A673 (cell line): ENCODE results near the gene ARL4C. TPM values are rescaled to one million over a fixed set of nuclear protein-coding genes. Genes with fewer than 3 reads are reported as not detected.

Experiments used
- BruUV-seq: library from RNA; stranded (reverse); fragments of 400-500 nt; replicated peaks from 2 replicates; lab custom pipeline; 2021; lab: Mats Ljungman, UMichigan
- CTCF ChIA-PET: fragments of 300-600 bp; sonication (Branson Sonifier 250); formaldehyde crosslinking; loops from one replicate; lab custom pipeline; 2022; ENCODE audit warnings: antibody characterized with exemption; lab: Charles Lee
- POLR2A ChIA-PET: fragments of 300-600 bp; sonication (Branson Sonifier 250); formaldehyde crosslinking; loops from one replicate; lab custom pipeline; 2022; ENCODE audit warnings: antibody characterized with exemption; ENCODE audit not compliant: low non-redundant PET; lab: Charles Lee
- DNase-seq: peaks from one replicate; pipeline ENCODE4 v3.0.0-alpha.2; 2015; ENCODE audit warnings: low spot score
- H3K27ac ChIP-seq: fragments of 200-600 bp; sonication (generic); 2 replicates; pipeline ENCODE4 v1.5.1; 2016; ENCODE audit warnings: mixed run types, low read depth, mild to moderate bottlenecking, mixed read lengths, antibody characterized with exemption, low read length; ENCODE audit not compliant: poor library complexity, severe bottlenecking
- H3K27me3 ChIP-seq: fragments of 200-600 bp; sonication (generic); replicated peaks from 2 replicates; pipeline ENCODE4 v1.6.1; 2017; ENCODE audit warnings: mixed run types, low read depth, mild to moderate bottlenecking, mixed read lengths, antibody characterized with exemption, low read length; ENCODE audit not compliant: insufficient read depth, poor library complexity
- H3K36me3 ChIP-seq: fragments of 200-600 bp; sonication (generic); 2 replicates; pipeline ENCODE4 v1.6.1; 2016; ENCODE audit warnings: mixed run types, mild to moderate bottlenecking, mixed read lengths, antibody characterized with exemption, low read length; ENCODE audit not compliant: insufficient read depth, poor library complexity, severe bottlenecking
- H3K4me1 ChIP-seq: fragments of 200-600 bp; sonication (generic); 2 replicates; pipeline ENCODE4 v1.6.1; 2017; ENCODE audit warnings: mixed run types, mild to moderate bottlenecking, mixed read lengths, antibody characterized with exemption, low read length; ENCODE audit not compliant: insufficient read depth, poor library complexity, severe bottlenecking
- H3K4me3 ChIP-seq: fragments of 200-600 bp; sonication (generic); 2 replicates; pipeline ENCODE4 v1.5.1; 2016; ENCODE audit warnings: low read depth, mixed run types, mild to moderate bottlenecking, mixed read lengths, low read length; ENCODE audit not compliant: poor library complexity, severe bottlenecking
- H3K9me3 ChIP-seq: fragments of 200-600 bp; sonication (generic); 2 replicates; pipeline ENCODE4 v1.6.1; 2016; ENCODE audit warnings: mixed run types, low read depth, mild to moderate bottlenecking, mixed read lengths, antibody characterized with exemption, low read length; ENCODE audit not compliant: poor library complexity, severe bottlenecking
- CTCF ChIP-seq: fragments of 300-800, 200-600 bp; sonication (generic); conservative IDR thresholded peaks from 2 replicates; pipeline ENCODE4 v1.5.1; 2017; ENCODE audit warnings: low read depth, mild to moderate bottlenecking, antibody characterized with exemption, low read length, moderate library complexity, mixed read lengths
- EZH2 ChIP-seq: fragments of 200-600 bp; sonication (generic); IDR thresholded peaks from 2 replicates; pipeline ENCODE4 v1.6.1; 2017; ENCODE audit warnings: borderline replicate concordance, low read depth, mild to moderate bottlenecking, mixed read lengths, antibody characterized with exemption, low read length; ENCODE audit not compliant: poor library complexity, severe bottlenecking
- intact Hi-C: fragments of 100-400 bp; cut with micrococcal nuclease; formaldehyde crosslinking; loops from one replicate; pipeline ENCODE4 v1.10.0; 2022; ENCODE audit not compliant: unreplicated experiment
- total RNA-seq: library from RNA; stranded (reverse); gene quantifications from 2 replicates; pipeline ENCODE4 v1.2.3, GENCODE V29; 2021

ARL4C gene
- total RNA-seq, 1 experiment from 2014 or later: 3.0 TPM

- no peak overlapping the region for H3K27ac ChIP-seq
- no peak for DNase-seq
- BruUV-seq: no TSS peak
- H3K9me3 ChIP-seq: no peaks in the 10 kb centered on the region
- TF ChIP-seq EZH2 (no peak), CTCF (no peak)
- H3K4me1 ChIP-seq: no peaks in the 10 kb centered on the region
- H3K4me3 ChIP-seq: no peak overlapping the region
- no peaks in the 10 kb centered on the region for H3K36me3 ChIP-seq
- intact Hi-C loops: no loop called here
- ChIA-PET CTCF (no interaction called here), POLR2A (no interaction called here)
- H3K27me3 ChIP-seq: no peaks in the 10 kb centered on the region
Observed at GRCh38 chr2:234492717-234493485, 4.0 kb downstream of the ARL4C start.

GRCh38 chr2:234491897-234492296 lies 5.0 kb downstream of the ARL4C start:
- no TSS peak for BruUV-seq
- intact Hi-C loops: no loop called here
- H3K27ac ChIP-seq: no peak overlapping the region

GRCh38 chr2:234491281-234491680 lies 5.6 kb downstream of the ARL4C start:
- Histone ChIP-seq H3K36me3 (no peaks in the 10 kb centered on the region), H3K9me3 (no peaks in the 10 kb centered on the region), H3K27ac (no peak overlapping the region), H3K4me1 (no peaks in the 10 kb centered on the region), H3K27me3 (no peaks in the 10 kb centered on the region), H3K4me3 (no peak overlapping the region)
- no peak for DNase-seq
- no TSS peak for BruUV-seq
- ChIA-PET POLR2A (no interaction called here), CTCF (no interaction called here)
- intact Hi-C loops: no loop called here
- no peak for TF ChIP-seq CTCF
- no peak for TF ChIP-seq EZH2

More at GRCh38 chr2:234491897-234492296, 5.0 kb downstream of the ARL4C start:
- POLR2A ChIA-PET: no interaction called here
- Histone ChIP-seq H3K9me3 (no peaks in the 10 kb centered on the region), H3K4me1 (no peaks in the 10 kb centered on the region), H3K27me3 (no peaks in the 10 kb centered on the region), H3K4me3 (no peak overlapping the region), H3K36me3 (no peaks in the 10 kb centered on the region)
- CTCF ChIA-PET: no interaction called here
- TF ChIP-seq EZH2 (no peak), CTCF (no peak)
- DNase-seq: no peak
